ENCODE results near the gene NAV1.
A peak's percentile ranks its signal among the peaks of the same experiment; 100 is the strongest.

The NAV1 gene

GRCh38 chr1:201525193-201525778 lies 13.6 kb upstream of the NAV1 start:
- DNase-seq = no peak

DNA sequence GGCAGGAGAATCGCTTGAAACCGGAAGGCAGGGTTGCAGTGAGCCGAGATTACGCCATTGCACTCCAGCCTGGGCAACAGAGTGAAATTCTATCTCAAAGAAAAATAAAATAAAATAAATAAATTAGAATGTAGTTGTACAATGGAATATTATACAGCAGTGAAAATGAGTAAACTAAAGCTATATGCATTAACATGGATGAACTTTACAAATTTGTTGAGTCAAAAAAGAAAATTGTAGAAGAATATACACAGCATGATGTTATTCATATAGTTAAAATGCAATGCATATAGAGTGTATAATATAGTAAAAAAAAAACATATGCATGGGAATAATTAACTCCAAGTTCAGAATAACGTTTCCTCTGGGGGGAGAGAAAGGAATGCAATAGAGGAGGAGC lies 11.0 kb upstream of the NAV1 start:
- DNase-seq = no peak

DNA sequence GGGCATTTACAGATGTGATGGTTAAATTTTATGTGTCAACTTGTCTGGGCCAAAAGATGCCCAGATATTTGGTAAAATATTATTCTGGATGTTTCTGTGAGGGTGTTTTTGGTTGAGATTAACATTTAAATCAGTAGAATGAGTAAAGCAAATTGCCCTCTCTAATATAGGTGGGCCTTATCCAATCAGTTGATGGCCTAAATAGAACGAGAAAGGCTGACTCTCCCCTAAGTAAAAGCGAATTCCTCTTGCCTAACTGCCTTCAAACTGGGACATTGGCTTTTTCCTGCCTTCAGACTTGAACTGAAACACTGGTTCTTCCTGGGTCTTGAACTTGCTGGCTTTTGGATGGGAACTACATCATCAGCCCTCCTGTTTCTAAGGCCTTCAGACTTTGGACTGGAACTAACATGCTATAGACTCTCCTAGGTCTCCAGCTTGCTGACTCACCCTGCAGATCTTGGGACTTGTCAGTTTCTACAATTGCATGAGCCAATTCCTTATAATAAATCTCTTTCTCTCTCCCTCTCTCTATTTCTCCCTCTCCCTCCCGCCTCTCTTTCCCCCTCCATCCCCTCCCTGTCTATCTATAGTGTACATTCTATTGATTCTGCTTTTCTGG lies 10.2 kb upstream of the NAV1 start:
- DNase-seq = no peak

DNA sequence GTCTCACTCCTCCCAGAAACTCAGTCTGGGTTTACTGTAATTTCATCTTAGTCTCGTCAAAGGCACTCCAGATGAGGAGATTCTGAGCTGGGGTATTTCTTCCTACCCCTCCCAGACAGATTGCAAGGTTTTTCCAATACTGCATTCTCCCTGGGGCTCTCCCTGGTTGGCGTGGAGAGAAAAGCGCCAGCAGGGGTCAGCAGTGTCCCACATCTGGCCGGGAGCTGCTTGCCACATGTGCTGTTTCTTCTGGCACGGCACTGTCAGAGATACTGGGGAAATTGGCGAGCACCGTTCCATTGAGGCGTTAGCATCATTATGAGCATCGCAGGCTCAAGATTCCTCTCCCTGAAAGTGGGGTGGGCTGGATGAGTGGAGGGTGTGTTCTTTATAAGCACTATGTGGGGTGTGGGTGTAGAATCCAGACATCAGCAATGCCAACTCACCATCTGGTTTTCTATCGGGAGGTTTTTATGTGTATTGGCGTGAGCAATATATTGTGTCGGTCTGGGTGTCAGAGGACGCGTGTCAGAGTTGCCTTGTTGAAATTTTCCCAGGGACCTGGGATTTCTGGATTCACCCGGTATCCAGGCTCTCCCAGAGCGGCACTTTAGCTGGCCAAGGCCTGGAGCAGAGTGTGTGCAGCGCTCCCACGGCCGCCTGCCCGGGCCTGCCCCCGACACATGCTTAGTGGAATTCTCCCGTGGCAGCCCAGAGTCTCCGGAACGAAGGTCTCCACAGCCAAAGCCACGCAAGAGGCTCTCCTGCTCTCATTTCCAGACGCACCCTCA lies 8.0 kb upstream of the NAV1 start:
- peak; percentile 13 for DNase-seq

- no peak for DNase-seq
These were observed 7.1 kb upstream of the NAV1 start for GRCh38 chr1:201531551-201532425.

- DNase-seq = no peak
These were observed 5.1 kb upstream of the NAV1 start for GRCh38 chr1:201533836-201534235.

- DNase-seq = no peak
These were observed 3.6 kb upstream of the NAV1 start for GRCh38 chr1:201535046-201535918.

- DNase-seq = no peak
These were observed 3.0 kb upstream of the NAV1 start for GRCh38 chr1:201535919-201536245.

GRCh38 chr1:201536558-201536957 lies 2.4 kb upstream of the NAV1 start:
- no peak for DNase-seq

DNA sequence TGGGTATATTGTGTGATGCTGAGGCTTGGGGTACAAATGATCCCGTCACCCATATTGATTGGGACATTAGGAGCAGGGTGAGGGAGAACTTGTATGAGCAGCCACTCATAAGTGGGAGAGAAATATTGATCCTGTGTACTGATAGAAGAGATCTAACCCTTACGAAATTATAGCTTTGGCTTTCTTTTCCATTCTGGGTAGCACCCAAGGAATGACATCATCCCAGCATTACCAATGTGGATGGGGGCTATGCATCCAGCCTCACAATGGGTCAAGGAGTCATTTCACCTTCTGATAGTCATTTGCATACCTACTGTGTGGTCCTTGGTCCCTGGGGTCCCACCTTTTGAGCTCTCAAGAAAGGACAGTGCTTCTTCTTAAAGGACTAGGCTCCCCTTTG lies 1.9 kb upstream of the NAV1 start:
- no peak for DNase-seq

- DNase-seq = no peak
These were observed 1.5 kb upstream of the NAV1 start for GRCh38 chr1:201537467-201537866.

- no peak for DNase-seq
These were observed 876 bp upstream of the NAV1 start for GRCh38 chr1:201537891-201538611.

DNA sequence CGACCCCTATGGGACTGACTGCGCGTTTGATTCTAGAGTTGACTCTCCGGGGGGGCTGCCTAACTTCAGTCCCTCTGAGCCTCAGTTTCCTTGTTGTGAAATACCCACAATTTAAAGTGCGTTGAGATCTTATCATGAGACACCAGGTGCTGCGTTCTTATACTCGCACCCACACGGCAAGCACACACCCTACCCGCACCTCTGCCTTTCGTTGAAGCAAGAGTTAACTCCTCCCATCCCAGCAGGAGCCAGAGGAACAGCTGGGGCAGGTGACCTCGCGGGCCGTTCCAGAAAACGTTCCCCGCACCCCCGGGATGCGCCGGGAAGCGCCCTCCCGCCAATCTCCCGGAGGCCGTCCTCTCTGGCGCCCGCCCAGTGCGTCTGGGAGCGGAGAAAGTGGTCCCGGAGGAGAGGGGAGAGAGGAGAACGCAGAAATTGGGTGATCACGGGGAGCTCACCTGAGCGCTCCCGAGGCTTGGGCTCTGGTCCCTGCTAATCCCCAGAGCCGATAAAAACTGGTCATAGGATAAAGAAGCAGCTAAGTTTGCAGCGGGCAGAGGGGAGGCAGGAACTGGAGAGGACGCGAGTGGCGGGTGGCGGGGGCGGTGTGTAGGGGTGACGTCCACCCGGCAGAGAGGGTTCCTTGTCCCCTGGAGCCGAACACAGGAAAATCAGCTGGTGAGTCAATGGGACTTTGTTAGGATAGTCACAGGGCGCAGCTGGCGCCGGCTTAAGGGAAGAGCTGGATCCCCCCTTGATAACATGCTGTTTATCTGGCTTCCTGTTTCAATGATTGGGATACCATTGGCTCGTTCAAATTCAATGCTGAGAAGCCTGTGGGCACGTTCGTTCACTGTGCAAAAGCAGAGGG lies 869 bp downstream of the NAV1 start:
- no peak for DNase-seq

DNA sequence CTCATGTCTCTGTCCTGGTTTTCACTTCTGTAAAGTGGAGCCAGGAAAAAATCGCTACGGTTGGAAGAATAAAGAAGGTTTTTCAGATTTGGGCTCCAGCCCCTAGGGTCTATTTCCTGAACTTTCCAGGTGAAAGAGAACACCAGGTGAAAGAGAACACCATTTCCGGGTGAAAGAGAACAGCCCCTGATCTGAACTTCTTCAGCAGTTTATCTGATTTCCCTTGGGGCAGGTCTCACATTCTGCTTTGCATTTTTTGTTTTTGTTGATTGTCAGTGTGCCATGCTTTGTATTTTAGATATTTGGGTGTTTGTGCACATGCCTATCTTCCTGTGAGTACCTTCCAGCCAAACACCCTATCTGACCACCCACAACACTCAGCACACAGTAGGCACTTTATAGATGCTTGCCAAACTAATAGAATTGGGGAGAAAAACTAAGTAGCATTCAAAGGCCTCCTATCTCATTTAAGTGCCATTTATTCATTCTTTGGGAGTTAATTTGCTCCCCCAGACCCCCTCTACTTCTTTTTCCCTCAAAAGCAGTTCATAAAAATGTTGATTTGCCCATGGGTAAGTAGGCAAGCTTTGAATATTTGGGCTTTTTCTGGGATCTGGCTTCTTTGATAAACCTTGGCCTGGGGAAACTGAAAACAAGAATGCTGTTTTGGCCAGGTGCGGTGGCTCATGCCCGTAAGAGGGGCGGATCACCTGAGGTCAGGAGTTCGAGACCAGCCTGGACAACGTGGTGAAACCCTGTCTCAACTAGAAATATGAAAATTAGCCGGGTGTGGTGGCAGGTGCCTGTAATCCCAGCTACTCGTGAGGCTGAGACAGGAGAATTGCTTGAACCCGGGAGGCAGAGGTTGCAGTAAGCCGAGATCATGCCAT lies 2.2 kb downstream of the NAV1 start:
- DNase-seq = no peak

- DNase-seq = no peak
These were observed 3.5 kb downstream of the NAV1 start for GRCh38 chr1:201542309-201543035.

- DNase-seq = no peak
These were observed 5.1 kb downstream of the NAV1 start for GRCh38 chr1:201543871-201544642.

DNA sequence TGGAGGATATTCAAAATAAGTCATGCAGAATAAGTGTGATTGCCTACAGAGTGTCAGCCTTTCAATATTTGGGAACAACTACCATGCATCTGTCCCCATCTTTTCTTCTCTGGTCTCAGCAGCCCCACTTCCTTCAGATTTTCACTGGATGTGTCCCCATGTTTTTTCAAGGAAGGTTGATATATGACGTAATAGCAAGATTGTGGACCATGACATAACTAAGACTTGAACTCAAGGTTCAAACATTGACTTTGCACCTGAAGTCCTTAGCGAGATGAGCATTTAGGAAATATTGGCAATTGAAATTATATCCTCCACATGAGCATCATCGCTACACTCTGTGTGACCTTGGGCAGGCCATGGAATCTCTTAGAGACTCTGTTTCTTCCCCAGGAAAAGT lies 5.8 kb downstream of the NAV1 start:
- DNase-seq = no peak

DNA sequence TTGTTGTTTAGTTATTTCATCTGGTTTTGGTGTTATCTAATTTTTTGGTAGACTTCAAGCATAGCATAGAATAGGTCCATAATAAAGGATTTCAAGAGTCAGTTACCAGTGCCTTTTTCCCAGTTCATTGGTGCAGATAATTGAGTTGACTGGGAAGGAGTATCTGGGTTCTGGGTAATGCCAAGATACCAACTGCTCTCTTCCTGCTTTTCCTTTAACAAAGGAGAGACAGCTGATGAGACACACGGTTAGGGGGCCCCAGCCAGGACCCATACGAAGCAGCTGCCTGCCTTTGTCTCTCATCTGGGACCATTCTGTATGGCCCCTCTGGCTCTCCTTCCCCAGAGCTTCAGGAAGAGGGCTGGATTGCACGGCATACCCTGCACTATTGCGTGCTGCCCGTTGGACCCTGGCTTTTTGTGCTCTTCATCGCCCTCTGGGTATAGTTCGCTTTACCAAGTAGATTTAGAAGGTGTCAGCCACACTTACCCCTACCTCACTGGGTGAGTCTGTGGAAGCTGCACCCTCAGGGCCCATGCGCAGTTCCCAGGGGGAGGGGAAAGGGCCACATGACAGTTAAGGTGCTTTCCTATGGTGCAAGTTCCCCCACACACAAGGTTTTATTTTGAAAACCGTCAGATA lies 7.0 kb downstream of the NAV1 start:
- no peak for DNase-seq

All from CD4-positive, alpha-beta T cell treated with Interleukin-12 subunit alpha and Interleukin-12 subunit beta, for 1 hour (primary cell).